ENCODE data around the gene SLC25A47. TPM values are rescaled to one million over a fixed set of nuclear protein-coding genes. Genes with fewer than 3 reads are reported as not detected.

SLC25A47 gene
- total and polyA plus RNA-seq, 2 experiments from 2014 or later, result not detected

DNA sequence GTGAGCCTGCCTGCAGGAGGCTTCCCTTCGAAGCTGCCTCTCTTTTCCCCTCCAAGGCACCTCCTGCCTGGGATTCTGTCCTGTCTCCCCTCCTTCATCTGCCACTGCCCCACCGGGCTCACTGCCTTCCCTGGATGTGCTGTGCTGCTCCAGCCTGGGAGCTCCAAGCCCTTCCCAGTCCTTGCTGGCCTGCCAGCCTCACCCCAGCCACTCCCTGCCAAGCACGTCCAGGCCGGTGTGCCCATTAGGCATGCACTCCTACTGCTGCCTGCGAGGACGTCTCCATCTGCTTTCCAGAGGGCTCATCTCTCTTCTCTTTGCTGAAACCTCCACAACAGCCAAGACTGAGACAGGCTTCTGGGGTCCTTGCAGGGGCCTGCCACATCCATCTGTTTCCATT, 8.4 kb upstream of the SLC25A47 start:
- no peak for DNase-seq
- no peak overlapping the region for H3K4me2 ChIP-seq (ENCODE audit: unreplicated experiment)
- H3K4me3 ChIP-seq, result no peak overlapping the region
- H3K9me2 ChIP-seq (ENCODE audit: insufficient read depth), result no peaks in the 10 kb centered on the region
- in situ Hi-C loops (cut with MboI), result no loop called here
- TF ChIP-seq EZH2 (IDR thresholded peaks at IDR 0.05; ENCODE audit: insufficient read depth, poor library complexity, severe bottlenecking) (no peak), EZH2phosphoT487 (IDR thresholded peaks at IDR 0.05; ENCODE audit: insufficient read depth, low read depth) (no peak)
- no peaks in the 10 kb centered on the region for H3K36me3 ChIP-seq (ENCODE audit: low read depth)
- no peak overlapping the region for H3K9ac ChIP-seq
- no peaks in the 10 kb centered on the region for H3F3A ChIP-seq (ENCODE audit: insufficient read depth)
- no peaks in the 10 kb centered on the region for H3K79me2 ChIP-seq (ENCODE audit: insufficient read depth)
- 0 out of 2 replicates have a peak overlapping the region, but pooled peaks have one; percentile 6 for H2AFZ ChIP-seq
- H3K9me3 ChIP-seq (ENCODE audit: low read depth), result no peaks in the 10 kb centered on the region
- no peaks in the 10 kb centered on the region for H3K4me1 ChIP-seq (ENCODE audit: insufficient read depth)
- H4K20me1 ChIP-seq (ENCODE audit: insufficient read depth), result no peaks in the 10 kb centered on the region
- WGBS, 2 experiments (ENCODE audit: low coverage in 1 of 2, low lambda C conversion rate in 2 of 2, missing lambda C conversion rate in 2 of 2), result 64 to 67% methylated on average over 6 of the region's 6 CpGs
- 0 out of 2 replicates have a peak, but pooled peaks cover 10% of the 10 kb centered on the region for H3K27me3 ChIP-seq (replicated peaks; ENCODE audit: insufficient read depth)
- no peak overlapping the region for H3K27ac ChIP-seq

DNA sequence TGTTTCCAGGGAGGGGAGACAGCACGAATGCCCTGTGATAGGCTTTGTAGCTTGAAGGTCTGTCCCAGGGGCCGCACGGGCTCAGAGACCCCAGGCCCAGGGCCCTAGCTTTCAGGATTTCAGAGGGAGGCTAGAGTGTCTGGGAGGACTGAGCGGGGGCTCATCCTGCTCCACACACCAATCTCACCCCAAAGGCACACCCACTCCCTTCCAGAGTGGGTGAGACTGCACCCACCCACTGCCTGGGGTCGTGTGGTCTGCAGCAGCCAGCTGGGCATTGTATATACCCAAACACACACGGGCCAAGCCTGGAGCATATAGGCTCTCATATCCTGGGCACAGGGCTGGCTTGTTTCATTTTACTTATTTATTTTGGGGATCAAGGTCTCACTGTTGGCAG, 5.8 kb upstream of the SLC25A47 start:
- H3K4me2 ChIP-seq (ENCODE audit: unreplicated experiment), result no peak overlapping the region
- TF ChIP-seq EZH2phosphoT487 (IDR thresholded peaks at IDR 0.05; ENCODE audit: insufficient read depth, low read depth) (no peak), EZH2 (IDR thresholded peaks at IDR 0.05; ENCODE audit: insufficient read depth, poor library complexity, severe bottlenecking) (no peak)
- H2AFZ ChIP-seq, result peak overlapping the region; percentile 87
- H3K27me3 ChIP-seq (replicated peaks; ENCODE audit: insufficient read depth), result 0 out of 2 replicates have a peak, but pooled peaks cover 5% of the 10 kb centered on the region
- 75 to 76% methylated on average over 6 of the region's 6 CpGs for WGBS, 2 experiments (ENCODE audit: low coverage in 1 of 2, low lambda C conversion rate in 2 of 2, missing lambda C conversion rate in 2 of 2)
- no peaks in the 10 kb centered on the region for H4K20me1 ChIP-seq (ENCODE audit: insufficient read depth)
- no peak overlapping the region for H3K27ac ChIP-seq
- H3K36me3 ChIP-seq (ENCODE audit: low read depth), result no peaks in the 10 kb centered on the region
- no peaks in the 10 kb centered on the region for H3K9me2 ChIP-seq (ENCODE audit: insufficient read depth)
- no peak for DNase-seq
- no peaks in the 10 kb centered on the region for H3K9me3 ChIP-seq (ENCODE audit: low read depth)
- H3F3A ChIP-seq (ENCODE audit: insufficient read depth), result no peaks in the 10 kb centered on the region
- H3K9ac ChIP-seq, result no peak overlapping the region
- H3K4me1 ChIP-seq (ENCODE audit: insufficient read depth), result no peaks in the 10 kb centered on the region
- in situ Hi-C loops (cut with MboI), result no loop called here
- H3K79me2 ChIP-seq (ENCODE audit: insufficient read depth), result no peaks in the 10 kb centered on the region
- no peak overlapping the region for H3K4me3 ChIP-seq

DNA sequence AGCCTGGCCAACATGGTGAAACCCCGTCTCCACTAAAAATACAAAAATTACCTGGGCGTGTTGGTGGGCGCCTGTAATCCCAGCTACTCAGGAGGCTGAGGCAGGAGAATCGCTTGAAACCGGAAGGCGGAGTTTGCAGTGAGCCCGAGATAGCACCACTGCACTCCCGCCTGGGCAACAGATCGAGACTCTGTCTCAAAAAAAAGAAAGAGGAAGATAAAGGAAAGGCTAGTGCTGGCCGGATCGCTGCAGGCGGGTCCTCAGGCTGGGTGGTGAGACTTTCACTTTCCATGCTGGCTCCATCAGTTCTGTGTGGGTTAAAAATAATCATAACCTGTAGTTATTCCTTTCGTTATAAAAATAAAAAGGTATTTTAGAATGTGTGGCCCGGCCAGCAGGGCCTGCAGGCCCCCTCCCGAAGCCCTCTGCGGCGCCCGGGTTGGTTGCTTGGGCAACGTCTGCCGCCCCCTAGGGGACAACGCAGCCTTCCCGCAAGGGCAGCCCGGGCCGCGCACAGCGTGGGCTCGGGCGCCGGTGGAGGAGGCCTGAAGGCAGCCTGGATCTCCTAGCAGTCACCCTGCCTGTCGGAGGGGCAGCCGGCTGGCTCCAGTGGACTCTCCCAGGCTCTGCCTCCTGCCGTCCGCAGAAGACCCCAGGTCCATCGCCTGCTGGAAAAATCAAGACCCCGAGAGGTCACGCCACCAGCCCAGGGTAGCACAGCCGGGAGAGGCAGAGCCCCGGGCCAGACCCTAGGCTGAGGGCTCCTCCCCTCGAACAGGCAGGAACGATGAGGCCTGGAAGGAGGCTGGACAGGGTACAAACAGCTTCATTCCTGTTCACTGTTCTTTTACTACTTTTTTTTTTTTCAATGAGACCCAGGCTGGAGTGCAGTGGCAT, 5.0 kb upstream of the SLC25A47 start:
- Histone ChIP-seq H3K4me1 (ENCODE audit: insufficient read depth) (no peaks in the 10 kb centered on the region), H3K79me2 (ENCODE audit: insufficient read depth) (no peaks in the 10 kb centered on the region), H3K4me3 (peak overlapping the region; percentile 60), H4K20me1 (ENCODE audit: insufficient read depth) (no peaks in the 10 kb centered on the region), H3K9me3 (ENCODE audit: low read depth) (no peaks in the 10 kb centered on the region), H3K4me2 (ENCODE audit: unreplicated experiment) (peak overlapping the region; percentile 45), H3K36me3 (ENCODE audit: low read depth) (no peaks in the 10 kb centered on the region), H2AFZ (peak overlapping the region; percentile 87), H3K9me2 (ENCODE audit: insufficient read depth) (no peaks in the 10 kb centered on the region), H3K27ac (no peak overlapping the region), H3F3A (ENCODE audit: insufficient read depth) (no peaks in the 10 kb centered on the region), H3K9ac (peak overlapping the region; percentile 62), H3K27me3 (replicated peaks; ENCODE audit: insufficient read depth) (no peaks in the 10 kb centered on the region)
- TF ChIP-seq EZH2phosphoT487 (IDR thresholded peaks at IDR 0.05; ENCODE audit: insufficient read depth, low read depth) (no peak), EZH2 (IDR thresholded peaks at IDR 0.05; ENCODE audit: insufficient read depth, poor library complexity, severe bottlenecking) (no peak)
- in situ Hi-C loops (cut with MboI), result no loop called here
- WGBS, 2 experiments (ENCODE audit: low coverage in 1 of 2, low lambda C conversion rate in 2 of 2, missing lambda C conversion rate in 2 of 2), result 22 to 23% methylated on average over 40 of the region's 40 CpGs
- DNase-seq, result peak; percentile 88

DNA sequence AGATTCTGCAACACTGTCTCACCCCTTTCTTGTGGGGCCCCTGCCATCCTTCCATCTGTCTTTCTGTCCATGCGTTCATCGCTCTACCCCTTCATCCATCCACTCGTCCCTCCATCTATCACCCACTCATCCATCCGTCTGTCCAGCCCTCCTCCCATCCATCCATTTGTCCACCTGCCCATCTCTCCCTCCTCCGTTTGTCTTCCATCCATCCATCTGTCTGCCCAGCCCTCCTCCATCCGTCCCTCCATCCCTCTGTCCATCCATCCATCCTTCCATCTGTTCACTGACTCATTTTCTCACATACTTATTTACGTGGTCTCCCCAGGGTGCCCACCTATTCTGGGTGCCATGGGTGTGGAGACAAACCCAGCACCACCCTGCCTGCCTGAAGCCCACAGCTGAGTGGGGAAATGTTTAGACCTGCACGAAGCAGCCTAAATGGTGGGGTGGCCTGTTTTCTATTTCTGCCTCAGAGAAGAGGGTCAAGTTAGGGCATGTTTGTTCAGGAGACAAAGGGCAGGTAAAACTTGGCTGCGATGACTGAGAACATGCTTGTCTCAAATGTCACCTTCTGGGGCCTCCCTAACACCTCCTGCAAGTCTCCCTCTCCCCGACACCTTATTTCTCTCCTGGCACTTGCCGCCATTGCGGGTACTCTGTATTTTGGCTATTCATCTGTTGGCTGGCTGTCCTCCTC, 2.8 kb upstream of the SLC25A47 start:
- Histone ChIP-seq H3K27ac (no peak overlapping the region), H3K9me2 (ENCODE audit: insufficient read depth) (no peaks in the 10 kb centered on the region), H3F3A (ENCODE audit: insufficient read depth) (no peaks in the 10 kb centered on the region), H3K4me2 (ENCODE audit: unreplicated experiment) (no peak overlapping the region), H3K79me2 (ENCODE audit: insufficient read depth) (no peaks in the 10 kb centered on the region), H3K36me3 (ENCODE audit: low read depth) (no peaks in the 10 kb centered on the region), H4K20me1 (ENCODE audit: insufficient read depth) (no peaks in the 10 kb centered on the region), H3K4me1 (ENCODE audit: insufficient read depth) (no peaks in the 10 kb centered on the region), H3K4me3 (no peak overlapping the region), H3K9me3 (ENCODE audit: low read depth) (no peaks in the 10 kb centered on the region), H2AFZ (no peak overlapping the region), H3K9ac (no peak overlapping the region), H3K27me3 (replicated peaks; ENCODE audit: insufficient read depth) (no peaks in the 10 kb centered on the region)
- no peak for DNase-seq
- TF ChIP-seq EZH2 (IDR thresholded peaks at IDR 0.05; ENCODE audit: insufficient read depth, poor library complexity, severe bottlenecking) (no peak), EZH2phosphoT487 (IDR thresholded peaks at IDR 0.05; ENCODE audit: insufficient read depth, low read depth) (no peak)
- in situ Hi-C loops (cut with MboI), result no loop called here
- 88 to 92% methylated on average over 12 of the region's 12 CpGs for WGBS, 2 experiments (ENCODE audit: low coverage in 1 of 2, low lambda C conversion rate in 2 of 2, missing lambda C conversion rate in 2 of 2)
